ENCODE data around the gene ATXN1.

Gene ATXN1

GRCh38 chr6:16696496-16696895 lies 64.8 kb downstream of the ATXN1 start:
- DNase-seq = no peak
- no peaks in the 10 kb centered on the region for H3K36me3 ChIP-seq
- H3K4me3 ChIP-seq = no peak overlapping the region
- H3K27me3 ChIP-seq = no peaks in the 10 kb centered on the region
- no peaks in the 10 kb centered on the region for H3K9me3 ChIP-seq
- peaks cover 0 to 50% (median 17%) of the 10 kb centered on the region in 4 donors for H3K4me1 ChIP-seq
- intact Hi-C loops (cut with DNase I; ENCODE audit: low total_unique reads) = no loop called here
- TF ChIP-seq, protein P1, sequence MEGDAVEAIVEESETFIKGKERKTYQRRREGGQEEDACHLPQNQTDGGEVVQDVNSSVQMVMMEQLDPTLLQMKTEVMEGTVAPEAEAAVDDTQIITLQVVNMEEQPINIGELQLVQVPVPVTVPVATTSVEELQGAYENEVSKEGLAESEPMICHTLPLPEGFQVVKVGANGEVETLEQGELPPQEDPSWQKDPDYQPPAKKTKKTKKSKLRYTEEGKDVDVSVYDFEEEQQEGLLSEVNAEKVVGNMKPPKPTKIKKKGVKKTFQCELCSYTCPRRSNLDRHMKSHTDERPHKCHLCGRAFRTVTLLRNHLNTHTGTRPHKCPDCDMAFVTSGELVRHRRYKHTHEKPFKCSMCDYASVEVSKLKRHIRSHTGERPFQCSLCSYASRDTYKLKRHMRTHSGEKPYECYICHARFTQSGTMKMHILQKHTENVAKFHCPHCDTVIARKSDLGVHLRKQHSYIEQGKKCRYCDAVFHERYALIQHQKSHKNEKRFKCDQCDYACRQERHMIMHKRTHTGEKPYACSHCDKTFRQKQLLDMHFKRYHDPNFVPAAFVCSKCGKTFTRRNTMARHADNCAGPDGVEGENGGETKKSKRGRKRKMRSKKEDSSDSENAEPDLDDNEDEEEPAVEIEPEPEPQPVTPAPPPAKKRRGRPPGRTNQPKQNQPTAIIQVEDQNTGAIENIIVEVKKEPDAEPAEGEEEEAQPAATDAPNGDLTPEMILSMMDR (IDR thresholded peaks at IDR 0.05) = no peak
- no peak overlapping the region for H3K27ac ChIP-seq

DNA sequence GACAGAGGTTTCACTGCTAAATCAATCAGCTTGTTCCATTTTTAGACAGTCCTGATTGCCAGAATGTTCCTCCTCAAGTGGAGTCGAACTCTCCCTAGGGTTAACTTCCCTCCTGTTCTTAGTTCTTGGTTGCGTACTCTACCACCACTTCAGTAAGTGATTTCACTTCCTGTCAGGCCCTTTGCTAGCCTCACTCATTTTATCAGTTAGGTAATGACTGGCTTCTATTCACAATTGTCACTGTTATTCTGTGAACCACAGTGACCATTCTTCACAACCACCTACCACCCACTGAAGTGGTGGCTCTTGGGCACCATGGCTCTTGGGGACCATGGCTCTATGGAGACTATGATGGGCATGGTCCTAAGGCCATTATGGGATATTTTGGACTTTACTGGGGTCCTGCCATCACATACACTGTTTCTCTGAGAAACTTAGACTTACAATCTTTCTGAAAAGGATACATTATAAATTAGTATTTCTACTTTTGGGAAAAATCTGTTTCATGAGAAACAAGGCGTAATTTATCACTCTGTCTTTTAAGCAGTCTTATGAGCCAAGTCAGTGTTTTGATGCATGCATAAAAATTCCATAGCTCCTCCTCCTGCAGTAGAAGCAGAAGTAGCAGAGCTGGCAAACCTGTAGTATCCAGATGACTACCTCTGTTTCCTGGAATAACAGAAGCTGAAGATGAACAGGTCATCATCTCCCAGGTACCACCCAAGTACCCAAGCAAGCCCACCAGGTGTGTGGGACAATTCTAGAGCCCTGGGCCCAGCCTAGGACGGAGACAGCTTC lies 66.3 kb downstream of the ATXN1 start:
- Histone ChIP-seq H3K9me3 (no peaks in the 10 kb centered on the region), H3K27ac (no peak overlapping the region), H3K36me3 (no peaks in the 10 kb centered on the region), H3K4me3 (no peak overlapping the region), H3K27me3 (no peaks in the 10 kb centered on the region), H3K4me1 (peaks cover 0 to 41% (median 13%) of the 10 kb centered on the region in 4 donors)
- intact Hi-C loops (cut with DNase I; ENCODE audit: low total_unique reads) = no loop called here
- TF ChIP-seq, protein P1 (IDR thresholded peaks at IDR 0.05) = no peak
- DNase-seq = no peak

DNA sequence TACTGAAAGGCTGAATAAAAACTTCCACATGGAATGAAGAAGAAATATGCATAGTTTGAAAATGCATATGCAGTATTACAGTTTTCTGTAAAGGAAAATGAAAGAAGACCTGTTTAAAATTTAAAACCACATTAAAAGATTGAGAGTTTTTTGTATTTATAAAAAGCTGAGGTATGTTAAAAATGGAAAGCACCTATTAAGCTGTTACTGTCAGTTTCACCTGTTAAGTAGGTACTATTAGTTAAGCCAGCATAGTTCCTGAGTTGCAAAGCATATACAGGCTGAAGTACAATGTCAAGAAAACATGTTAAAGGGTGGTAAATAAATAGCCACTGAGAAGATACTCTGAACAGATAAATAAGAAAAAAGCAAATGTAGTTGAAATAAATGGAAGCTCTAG lies 69.9 kb downstream of the ATXN1 start:
- no peak overlapping the region for H3K4me3 ChIP-seq
- H3K9me3 ChIP-seq = no peaks in the 10 kb centered on the region
- no peaks in the 10 kb centered on the region for H3K36me3 ChIP-seq
- DNase-seq = no peak
- intact Hi-C loops (cut with DNase I; ENCODE audit: low total_unique reads) = no loop called here
- H3K27ac ChIP-seq = no peak overlapping the region
- H3K27me3 ChIP-seq = no peaks in the 10 kb centered on the region
- TF ChIP-seq, protein P1 (IDR thresholded peaks at IDR 0.05) = no peak
- peaks cover 0 to 32% (median 0%) of the 10 kb centered on the region in 4 donors for H3K4me1 ChIP-seq

DNA sequence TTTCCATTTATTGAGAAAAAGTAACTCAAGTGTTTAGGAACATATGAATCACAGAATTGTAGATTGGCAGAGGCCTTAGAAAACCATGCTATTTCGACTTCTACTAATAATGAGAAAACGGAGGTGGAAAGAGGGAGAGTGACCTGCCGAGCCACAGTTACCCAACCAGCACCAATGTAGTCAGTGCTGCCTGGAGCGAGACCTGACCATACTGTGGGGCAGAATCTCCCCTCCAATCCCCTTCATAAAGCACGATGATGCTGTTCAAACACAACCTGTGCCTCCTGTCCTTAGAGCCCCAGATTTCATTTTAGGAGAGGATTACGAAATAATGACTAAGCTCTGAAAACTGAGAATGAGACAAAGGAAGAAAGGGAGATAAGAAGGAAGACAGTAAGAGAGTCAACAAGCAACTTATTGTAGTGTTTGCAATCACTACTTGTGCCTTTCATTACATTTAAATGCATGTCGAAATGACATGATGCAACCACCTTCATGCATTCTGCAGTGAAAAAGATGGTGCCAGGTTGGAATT lies 70.6 kb downstream of the ATXN1 start:
- Histone ChIP-seq H3K27ac (no peak overlapping the region), H3K4me3 (no peak overlapping the region), H3K36me3 (no peaks in the 10 kb centered on the region), H3K27me3 (no peaks in the 10 kb centered on the region), H3K4me1 (peaks cover 0 to 32% (median 0%) of the 10 kb centered on the region in 4 donors), H3K9me3 (no peaks in the 10 kb centered on the region)
- intact Hi-C loops (cut with DNase I; ENCODE audit: low total_unique reads) = no loop called here
- TF ChIP-seq, protein P1 (IDR thresholded peaks at IDR 0.05) = no peak
- DNase-seq = no peak

GRCh38 chr6:16689788-16690607 lies 71.3 kb downstream of the ATXN1 start:
- Histone ChIP-seq H3K4me1 (peaks cover 0 to 36% (median 1%) of the 10 kb centered on the region in 4 donors), H3K4me3 (no peak overlapping the region), H3K9me3 (no peaks in the 10 kb centered on the region), H3K27ac (no peak overlapping the region), H3K36me3 (no peaks in the 10 kb centered on the region), H3K27me3 (no peaks in the 10 kb centered on the region)
- intact Hi-C loops (cut with DNase I; ENCODE audit: low total_unique reads) = loop anchor here (10.0 kb wide), 1 partner anchor 65 kb away; no protein-coding TSS in a partner anchor
- TF ChIP-seq, protein P1 (IDR thresholded peaks at IDR 0.05) = no peak
- DNase-seq = no peak

All from tibial artery (tissue), 4 donors.